GM21367 (cell line): ENCODE measurements around the gene CD2AP.

Experiments used
- ATAC-seq: cut with Tn5 transposase; IDR thresholded peaks from one replicate; pipeline ENCODE4 v1.9.1; 2021; ENCODE audit not compliant: unreplicated experiment

CD2AP gene

GRCh38 chr6:47671777-47672176, 194.2 kb downstream of the CD2AP start:
- no peak for ATAC-seq

GRCh38 chr6:47672816-47673215, 195.2 kb downstream of the CD2AP start:
- no peak for ATAC-seq

GRCh38 chr6:47674673-47675072, 197.1 kb downstream of the CD2AP start:
- no peak for ATAC-seq
